GM18498 (cell line): ENCODE results near the gene TACC2.

ENCODE experiments used
- ATAC-seq: cut with Tn5 transposase; IDR thresholded peaks from one replicate; pipeline ENCODE4 v1.9.1; 2021; ENCODE audit warnings: mild to moderate bottlenecking, moderate library complexity; ENCODE audit not compliant: unreplicated experiment

Gene TACC2

GRCh38 chr10:122163174-122164022 lies 174.4 kb downstream of the TACC2 start:
- no peak for ATAC-seq

- ATAC-seq, result no peak
These were observed 175.1 kb downstream of the TACC2 start for GRCh38 chr10:122164023-122164601.

GRCh38 chr10:122164815-122165483 lies 176.0 kb downstream of the TACC2 start:
- ATAC-seq, result no peak

- ATAC-seq, result no peak
These were observed 176.7 kb downstream of the TACC2 start for GRCh38 chr10:122165484-122166276.

GRCh38 chr10:122168101-122168500 lies 179.1 kb downstream of the TACC2 start:
- ATAC-seq, result no peak

GRCh38 chr10:122168598-122169394 lies 179.8 kb downstream of the TACC2 start:
- no peak for ATAC-seq

- ATAC-seq, result no peak
These were observed 181.8 kb downstream of the TACC2 start for GRCh38 chr10:122170802-122171201.

GRCh38 chr10:122171302-122172075 lies 182.5 kb downstream of the TACC2 start:
- ATAC-seq, result no peak

GRCh38 chr10:122172361-122173008 lies 183.5 kb downstream of the TACC2 start:
- ATAC-seq, result no peak

- no peak for ATAC-seq
These were observed 184.4 kb downstream of the TACC2 start for GRCh38 chr10:122173337-122173736.

- ATAC-seq, result no peak
These were observed 184.9 kb downstream of the TACC2 start for GRCh38 chr10:122173766-122174435.

- no peak for ATAC-seq
These were observed 187.6 kb downstream of the TACC2 start for GRCh38 chr10:122176232-122177213.

- ATAC-seq, result no peak
These were observed 189.7 kb downstream of the TACC2 start for GRCh38 chr10:122178655-122179054.

GRCh38 chr10:122181041-122181732 lies 192.2 kb downstream of the TACC2 start:
- ATAC-seq, result no peak

GRCh38 chr10:122181876-122182275 lies 192.9 kb downstream of the TACC2 start:
- no peak for ATAC-seq

GRCh38 chr10:122182308-122182707 lies 193.3 kb downstream of the TACC2 start:
- no peak for ATAC-seq

GRCh38 chr10:122184254-122184653 lies 195.3 kb downstream of the TACC2 start:
- ATAC-seq, result no peak
